RCC 7860 (cell line): ENCODE data around the gene SPAG9.
"Not testable (repeated sequence)": the region's sequence is repeated elsewhere in the genome, so short reads cannot be mapped to it uniquely, and the experiment has no call there.

Experiments
- DNase-seq: peaks from one replicate; pipeline ENCODE4 v3.0.0-alpha.2; 2015; ENCODE audit warnings: low spot score
- FAIRE-seq: peaks from 2 replicates; lab custom pipeline; 2012; peaks lifted over from hg19 to GRCh38; lab: Jason Lieb, UNC

The SPAG9 gene

DNA sequence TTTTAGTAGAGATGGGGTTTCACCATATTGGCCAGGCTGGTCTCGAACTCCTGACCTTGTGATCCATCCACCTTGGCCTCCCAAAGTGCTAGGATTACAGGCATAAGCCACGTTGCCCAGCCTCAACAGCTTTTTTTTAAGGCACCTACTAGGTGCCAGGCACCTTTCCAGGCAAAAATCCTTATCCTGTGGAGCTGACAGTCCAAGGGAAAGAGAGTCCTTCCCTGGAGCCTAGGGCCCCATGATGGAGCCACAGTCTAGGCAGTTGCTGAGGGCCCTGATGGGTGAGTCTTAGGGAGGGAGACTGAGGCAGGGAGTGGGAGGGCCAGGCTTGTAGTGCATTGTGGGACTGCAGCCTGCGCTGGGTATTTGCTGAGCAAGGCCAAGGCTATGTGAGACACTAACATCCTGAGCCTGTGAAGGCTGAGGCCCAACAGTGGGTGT is 174.9 kb downstream of the SPAG9 start:
- no peak for DNase-seq
- no peak for FAIRE-seq

DNA sequence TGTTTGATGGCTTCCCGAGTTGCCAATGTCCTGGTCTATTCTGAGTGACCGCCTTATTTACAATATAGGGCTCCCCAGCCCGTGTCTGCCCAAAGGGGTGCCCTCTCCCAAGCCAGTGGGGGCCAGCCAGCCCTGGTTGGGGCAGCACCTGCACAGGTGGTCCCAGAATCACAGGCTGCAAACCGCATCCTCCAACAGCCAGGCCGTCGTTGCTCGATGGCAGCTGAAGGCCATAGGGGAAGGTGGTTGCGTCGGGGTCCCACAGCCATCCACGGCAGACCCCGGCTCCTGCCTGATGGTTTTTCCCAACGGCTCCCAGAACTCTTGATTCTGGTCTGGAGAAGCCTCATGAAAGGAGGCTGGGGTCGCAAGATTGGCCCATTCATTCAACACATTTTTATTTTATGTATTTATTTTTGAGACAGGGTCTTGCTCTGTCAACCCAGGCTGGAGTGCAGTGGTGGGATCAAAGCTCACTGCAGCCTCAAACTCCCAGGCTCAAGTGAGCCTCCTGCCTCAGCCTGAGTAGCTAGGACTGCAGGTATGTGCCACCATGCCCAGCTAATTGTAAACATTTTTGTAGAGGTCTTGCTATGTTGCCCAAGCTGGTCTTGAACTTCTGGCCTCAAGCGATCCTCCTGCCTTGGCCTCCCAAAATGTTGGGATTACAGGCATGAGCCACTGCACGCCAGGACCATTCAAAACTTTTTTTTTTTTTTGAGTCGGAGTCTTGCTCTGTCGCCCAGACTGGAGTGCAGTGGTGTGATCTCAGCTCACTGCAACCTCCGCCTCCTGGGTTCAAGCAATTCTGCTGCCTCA is 175.6 kb downstream of the SPAG9 start:
- DNase-seq (no peak), FAIRE-seq (no peak)

DNA sequence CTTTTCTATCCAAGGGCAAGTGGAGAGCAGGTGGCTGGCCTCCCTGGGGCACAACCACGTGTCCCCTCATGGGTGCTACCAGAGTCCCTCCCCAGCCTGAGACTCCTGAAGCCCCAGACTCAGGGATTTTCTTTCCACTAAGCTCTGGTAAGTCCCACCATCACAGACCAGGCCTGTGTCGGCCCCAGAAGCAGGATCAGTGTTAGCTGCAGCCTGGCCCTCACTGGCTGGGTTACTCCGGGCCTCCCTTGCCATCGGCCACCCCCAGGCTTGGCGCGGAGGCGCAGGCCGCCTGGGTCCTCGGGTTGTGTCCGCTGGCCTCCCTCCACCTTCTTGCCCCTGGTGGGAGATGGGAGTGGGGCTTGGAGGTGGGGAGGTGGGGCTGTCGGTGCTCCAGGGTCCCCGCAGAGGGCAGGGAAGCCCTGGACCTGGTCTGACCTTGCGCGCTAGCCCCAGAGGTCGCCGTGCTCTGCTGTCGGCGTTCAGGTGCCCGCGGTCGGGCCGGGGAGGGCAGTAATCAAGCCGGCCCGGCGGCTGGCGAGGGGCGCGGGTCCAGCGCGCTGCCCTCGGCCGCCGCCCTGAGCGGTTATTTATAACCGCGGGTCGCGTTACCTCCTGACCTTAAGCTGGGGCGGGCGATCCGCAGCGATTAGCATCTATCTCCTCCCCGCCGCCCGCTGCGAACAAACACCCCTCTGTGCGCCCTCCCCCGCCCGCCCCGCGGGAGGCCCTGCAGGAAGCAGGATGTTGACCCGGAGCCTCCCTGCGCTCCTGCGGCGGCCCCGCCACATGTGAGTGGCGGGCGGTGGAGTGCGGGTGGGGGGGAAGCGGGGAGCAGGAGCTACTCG is 176.4 kb downstream of the SPAG9 start:
- FAIRE-seq (no peak), DNase-seq (peak; percentile 18)

DNA sequence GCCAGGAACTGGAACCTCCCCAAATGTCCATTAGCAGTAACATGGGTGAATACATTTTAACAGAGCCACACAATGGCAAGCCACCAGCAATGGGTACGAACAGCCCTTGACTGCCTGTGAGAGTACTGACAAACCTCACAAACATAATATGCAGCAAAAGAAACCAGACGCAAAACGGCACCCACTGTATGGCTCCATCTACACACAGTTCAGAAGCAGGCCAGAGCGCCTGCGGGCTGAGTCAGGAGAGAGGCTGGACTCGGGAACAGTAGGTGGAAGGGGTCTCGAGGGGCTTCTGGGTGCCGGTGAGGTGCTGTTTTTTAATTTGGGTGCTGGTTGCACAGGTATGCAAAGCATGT is 177.1 kb downstream of the SPAG9 start:
- FAIRE-seq = no peak

DNA sequence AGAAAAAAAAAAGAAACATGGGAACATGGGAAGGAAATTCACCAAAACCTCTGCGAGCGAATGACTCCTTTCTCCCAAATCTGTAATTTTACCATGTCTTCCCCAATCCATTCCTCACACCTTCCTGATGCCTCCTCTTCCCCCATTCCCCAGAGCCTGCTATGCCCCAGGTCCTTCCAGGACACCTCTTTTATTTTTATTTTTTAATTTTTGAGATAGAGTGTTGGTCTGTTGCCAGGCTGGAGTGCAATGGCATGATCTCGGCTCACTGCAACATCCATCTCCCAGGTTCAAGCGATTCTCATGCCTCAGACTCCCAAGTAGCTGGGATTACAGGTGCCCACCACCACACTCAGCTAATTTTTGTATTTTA is 179.0 kb downstream of the SPAG9 start:
- not testable (repeated sequence) for FAIRE-seq, DNase-seq

More for the DNA sequence above, 177.1 kb downstream of the SPAG9 start:
- no peak for DNase-seq

DNA sequence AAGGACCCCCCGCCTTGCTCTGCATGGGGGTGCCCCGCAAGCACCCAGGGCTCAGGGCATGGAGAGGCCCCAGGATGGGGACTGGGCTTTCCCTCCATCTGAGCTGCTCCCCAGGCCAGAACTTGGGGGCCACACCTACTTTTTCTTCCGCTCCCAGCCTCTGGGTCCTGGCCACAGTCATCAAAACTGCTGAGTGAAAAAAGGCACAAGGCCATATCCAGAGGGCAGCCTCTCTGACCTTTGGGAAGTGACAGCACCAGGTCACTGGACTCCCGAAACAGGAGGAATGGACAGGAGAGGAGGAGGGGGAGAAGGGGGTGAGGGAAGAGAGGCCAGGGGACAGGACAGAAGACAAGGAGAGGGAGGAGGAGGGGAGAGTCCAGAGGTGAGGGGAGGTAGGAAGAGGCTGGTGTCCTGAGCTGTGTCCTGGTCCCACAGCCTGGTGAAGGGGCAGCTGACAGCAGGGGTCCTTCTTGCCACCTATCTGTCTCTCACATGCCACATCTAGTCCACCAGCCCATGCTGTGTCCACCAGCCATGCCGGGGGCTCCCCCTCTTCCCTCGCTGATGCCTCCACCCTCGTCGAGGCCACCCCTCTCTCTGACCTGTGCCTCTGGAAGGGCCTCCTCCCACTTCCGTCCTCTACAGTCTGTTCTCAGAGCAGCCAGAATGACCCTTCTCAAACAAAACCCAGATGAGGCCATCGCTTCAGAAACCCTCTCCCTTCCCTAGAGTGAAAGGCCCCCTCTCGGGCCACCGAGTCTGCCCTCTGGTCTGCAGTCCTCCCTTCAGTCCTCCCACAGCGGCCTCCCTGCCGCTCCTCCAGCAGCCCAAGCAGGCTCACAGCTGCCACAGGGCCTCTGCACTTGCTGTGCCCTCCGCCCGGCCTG is 180.6 kb downstream of the SPAG9 start:
- no peak for DNase-seq
- FAIRE-seq = no peak

DNA sequence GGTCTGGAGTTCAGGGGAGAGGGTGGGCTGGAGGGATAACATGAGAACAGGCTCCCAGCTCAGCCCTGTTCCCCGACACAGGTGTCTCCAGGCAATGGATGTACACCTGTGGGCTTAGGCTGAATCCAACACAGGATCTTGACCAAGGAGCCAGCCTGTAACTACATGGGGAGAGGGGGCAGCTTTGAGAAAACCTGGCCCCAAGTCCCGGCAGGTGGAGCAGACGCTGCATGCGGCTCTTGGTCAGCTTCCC is 181.2 kb downstream of the SPAG9 start:
- no peak for DNase-seq
- FAIRE-seq = no peak

DNA sequence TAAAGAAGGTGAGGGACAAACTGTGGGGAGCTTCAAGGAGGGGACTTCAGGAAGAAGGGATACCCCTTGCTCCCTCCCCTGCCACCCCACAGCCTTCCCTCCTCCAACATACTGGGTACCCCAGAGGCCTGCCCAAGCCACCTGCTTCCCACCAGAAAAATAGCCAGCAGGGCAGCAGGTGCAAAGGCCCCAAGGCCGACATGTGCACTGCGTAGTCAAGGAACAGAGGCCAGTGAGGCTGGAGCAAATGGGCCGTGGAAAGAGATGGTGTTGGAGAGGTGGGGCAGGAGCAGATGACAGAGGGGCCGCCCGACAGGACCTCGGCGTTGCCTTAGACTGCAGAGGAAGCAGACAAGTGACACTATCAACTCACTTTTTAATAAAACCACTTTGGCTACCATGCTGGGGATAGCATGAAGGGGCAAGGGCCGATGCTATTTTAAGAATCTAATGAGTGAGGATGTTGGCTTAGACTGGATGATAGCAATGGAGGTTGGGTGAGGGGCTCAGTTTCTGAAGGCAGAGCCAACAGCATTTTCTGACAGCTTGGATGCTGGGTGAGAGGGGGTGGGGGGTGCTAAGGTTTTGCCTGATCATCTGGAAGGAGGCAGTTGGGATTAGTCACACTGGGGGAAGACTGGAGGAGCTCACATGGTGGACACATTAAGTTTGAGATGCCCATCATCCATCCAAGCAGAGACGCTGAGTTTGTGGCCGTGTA is 181.7 kb downstream of the SPAG9 start:
- FAIRE-seq = no peak

DNA sequence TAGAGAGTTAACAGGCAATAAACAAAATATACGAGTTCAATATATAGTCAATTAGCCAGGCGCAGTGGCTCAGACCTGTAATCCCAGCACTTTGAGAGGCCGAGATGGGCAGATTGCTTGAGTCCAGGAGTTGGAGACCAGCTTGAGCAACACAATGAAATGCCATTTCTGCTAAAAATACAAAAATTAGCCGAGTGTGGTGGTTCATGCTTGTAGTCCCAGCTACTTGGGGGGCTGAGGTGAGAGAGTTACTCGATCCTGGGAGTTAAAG is 184.7 kb downstream of the SPAG9 start:
- no peak for DNase-seq
- no peak for FAIRE-seq

More for the DNA sequence above, 181.7 kb downstream of the SPAG9 start:
- DNase-seq = no peak

DNA sequence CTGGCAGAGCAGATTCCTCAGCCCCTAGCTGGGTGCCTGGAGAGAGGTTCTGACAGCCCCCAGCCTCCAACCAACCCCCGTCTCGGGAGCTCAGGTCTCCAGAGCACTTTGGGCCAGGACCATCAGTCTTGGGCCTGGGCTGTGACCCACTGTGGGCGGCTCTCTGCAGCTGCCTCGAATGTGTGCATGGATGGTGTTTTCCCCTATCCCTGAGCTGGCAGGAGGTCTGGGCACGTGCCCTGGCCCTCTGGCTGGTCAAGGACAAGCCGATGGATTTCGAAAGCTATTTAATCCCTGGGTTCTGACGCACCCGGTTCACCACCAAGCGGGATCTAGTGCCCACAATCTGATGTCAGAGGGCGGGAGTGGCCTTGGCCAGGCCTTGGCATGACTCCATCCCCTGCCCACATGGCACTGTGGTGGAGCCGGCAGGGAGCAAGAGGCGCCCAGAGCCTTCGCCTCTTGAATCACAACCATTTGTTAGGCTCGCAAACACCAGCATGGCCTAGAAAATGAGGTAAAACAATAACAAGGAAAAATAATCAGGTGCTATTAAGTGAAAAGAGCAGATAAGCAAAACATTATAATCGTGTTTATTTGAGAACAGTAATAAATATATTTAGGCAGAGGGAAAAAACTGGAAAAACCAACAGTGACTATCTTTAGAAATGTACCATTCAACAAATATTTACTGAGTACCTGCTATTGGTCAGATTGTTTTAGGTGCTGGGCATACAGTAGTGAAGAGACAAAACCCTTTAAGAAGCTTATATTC is 185.3 kb downstream of the SPAG9 start:
- DNase-seq (peak; percentile 88), FAIRE-seq (peak; percentile 77)

DNA sequence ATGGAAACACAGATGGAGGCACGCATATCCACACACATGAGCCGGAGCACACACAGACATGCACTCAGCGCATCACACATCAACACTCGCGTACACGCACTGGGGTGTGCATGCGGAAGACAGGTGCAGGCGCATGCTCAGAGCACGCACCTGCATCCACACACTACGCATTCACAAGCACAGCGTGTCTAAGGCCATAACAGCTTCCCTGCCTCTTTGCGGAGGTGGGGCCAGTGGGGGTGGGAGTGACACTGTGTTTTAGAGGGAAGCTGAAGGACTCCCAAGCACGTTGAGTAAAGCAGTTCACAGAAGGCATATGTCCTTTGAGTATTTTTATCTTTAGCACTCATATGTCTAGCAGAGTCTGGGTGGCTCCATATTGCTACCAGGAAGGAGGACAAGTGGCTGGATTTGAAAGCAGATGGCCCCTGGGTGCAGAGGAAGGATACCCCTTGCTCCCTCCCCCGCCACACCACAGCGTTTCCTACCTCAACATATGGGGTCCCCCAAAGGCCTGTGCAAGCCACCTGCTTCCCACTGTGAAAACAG is 185.9 kb downstream of the SPAG9 start:
- FAIRE-seq = no peak
- no peak for DNase-seq

DNA sequence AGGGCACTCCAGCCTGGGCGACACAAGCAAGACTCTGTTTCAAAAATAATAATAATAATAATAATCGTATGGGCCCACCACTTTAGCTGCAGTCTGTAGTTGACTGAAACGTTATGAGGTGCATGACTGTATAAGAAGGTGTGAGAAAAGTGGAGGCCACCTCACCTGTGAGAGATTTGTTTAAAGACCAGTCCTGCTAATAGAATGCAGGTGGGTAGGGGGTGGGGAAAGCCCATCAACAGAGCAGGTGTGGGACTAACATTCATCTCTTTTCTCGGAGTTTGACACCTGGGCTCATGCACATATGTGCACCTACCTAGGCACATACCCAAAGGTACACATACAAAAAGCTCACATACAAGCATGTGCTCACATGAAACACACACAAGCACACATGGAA is 186.5 kb downstream of the SPAG9 start:
- DNase-seq (no peak), FAIRE-seq (no peak)

DNA sequence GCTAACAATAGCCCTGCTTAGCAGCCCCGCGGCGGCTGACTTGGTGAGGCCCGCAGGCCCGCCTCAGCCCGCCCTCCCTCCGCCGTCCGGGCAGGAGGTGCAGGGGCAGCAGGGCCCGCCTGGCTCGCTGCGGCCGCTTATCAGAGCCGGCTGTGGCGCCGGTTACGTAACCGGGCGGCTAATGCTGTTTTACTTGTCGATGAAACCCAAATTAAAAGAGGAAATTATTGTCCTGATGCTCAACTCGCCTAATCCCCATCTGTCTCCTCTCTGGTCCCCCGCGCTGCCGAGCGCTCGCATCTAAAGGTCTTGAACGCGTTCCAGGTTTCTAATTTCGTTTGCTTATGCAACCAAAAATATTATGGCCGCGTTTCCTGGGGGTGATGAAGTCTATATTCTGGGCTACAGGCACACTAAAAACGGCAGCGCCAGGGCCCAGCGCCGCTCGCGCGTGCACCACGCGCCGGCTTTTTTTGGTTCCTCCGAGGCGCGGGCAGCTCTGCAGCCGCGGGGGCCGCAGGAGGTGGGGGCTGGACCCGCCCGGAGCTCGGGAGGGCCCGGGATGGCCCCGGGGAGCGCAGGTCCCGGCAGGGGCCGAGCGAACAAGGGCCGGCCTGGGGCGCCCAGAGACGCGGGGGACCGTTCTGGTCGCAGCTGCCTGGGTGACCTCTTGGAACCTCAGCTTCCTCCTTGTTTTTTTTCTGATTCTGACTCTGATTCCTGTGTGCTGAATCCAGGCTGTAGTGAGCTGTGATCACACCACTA is 189.3 kb downstream of the SPAG9 start:
- FAIRE-seq (no peak), DNase-seq (no peak)

DNA sequence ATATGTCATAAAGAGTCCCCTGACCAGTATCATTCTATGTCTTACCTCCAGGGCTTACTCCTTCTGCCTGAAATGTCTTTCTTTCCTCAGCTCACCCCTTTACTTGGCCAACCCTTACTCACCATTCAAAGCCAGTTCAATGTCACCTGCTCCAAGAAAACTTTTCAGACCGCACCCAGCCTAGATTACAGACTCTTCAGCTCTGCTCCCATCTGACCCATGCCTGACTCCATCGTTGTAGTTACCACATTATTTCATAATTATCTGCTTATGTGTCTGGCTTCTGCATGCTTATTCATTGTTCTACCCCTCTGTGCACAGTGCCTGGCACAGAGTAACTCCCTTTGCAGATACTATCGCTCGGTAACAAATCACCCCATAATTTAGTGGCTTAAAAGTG is 192.0 kb downstream of the SPAG9 start:
- no peak for FAIRE-seq
- DNase-seq = no peak

DNA sequence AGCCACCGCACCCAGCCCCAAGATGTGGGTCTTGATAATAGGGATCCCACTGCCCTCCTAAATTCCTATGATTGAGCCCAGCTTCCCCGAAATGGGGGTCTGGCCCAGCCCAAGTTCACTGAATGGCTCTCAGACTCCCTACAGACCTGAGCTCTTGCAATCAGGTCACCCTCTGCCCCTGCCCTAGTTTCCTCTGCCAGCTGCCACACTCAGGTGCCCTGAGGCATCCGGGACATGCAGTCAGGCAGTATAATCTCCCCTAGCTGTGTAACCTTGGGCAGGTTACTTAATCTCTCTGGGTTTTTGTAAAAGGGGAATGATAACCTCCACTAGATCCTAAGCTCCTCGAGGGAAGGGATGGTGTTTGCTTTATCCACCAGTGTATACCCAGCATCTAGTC is 193.4 kb downstream of the SPAG9 start:
- FAIRE-seq (no peak), DNase-seq (no peak)

DNA sequence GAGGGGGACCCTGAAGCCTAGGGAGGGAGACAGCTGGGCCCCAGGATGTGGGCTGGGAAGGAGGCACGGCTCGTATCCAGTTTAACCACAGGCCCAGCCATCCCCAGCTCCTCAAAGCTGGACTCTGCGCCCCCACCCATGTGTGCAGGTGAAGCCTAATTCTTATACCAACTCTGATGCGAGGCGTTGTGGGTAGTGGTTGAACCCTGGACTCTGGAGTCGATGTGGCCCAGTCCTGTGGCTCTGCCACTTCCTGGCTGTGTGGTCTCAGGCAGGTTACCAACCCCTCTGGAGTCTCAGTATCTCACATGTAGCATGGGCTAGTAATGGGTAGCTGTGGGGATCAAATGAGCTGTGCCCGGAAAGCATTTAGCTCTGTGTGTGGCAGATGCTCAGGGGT is 194.1 kb downstream of the SPAG9 start:
- FAIRE-seq = no peak

DNA sequence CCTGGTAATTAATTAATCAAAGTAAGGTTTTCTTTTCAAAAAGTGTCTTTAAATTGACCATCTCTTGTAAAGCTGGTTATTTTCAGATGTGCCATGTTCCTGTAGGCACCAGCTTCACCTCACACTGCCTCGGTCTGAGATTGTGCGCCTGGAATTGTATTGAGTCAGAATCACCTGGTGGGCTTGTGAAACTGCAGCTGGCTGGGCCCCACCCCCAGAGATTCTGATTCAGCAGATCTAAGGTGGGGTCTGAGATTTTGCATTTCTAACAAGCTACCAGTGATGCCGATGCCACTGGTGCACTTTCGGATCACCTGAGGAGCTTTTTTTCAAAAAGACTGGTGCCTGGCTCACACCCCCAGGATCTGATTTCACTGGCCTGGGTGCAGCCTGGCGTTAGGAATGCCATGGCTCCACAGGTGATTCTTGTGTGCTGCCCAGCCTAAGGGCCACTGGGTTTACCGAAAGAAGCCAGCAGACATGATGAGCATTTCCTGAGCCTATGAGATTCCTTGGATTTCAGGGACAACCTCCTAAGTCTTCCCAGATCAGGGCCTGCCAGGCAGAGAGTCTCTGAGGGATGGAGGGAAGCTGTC is 195.3 kb downstream of the SPAG9 start:
- no peak for FAIRE-seq
- no peak for DNase-seq

More for the DNA sequence above, 194.1 kb downstream of the SPAG9 start:
- no peak for DNase-seq

DNA sequence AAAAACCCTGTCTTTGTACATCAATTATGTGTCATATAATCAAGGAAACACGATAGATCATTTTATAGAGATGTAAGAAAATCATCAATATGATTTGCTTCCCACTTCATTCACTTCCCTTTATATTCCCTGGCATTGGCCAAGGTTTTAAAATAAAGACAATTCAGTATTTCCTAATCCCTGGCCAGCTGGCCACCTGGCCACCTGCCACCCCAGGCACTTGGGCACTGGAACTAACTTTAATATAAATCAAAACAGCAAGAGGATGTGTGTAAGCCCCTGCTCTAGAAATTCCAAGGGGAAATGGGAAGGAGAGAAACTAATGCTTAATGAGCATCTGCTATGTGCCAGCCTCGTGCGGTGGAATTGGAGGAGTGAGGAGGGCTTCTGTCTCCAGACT is 195.9 kb downstream of the SPAG9 start:
- no peak for DNase-seq
- no peak for FAIRE-seq

DNA sequence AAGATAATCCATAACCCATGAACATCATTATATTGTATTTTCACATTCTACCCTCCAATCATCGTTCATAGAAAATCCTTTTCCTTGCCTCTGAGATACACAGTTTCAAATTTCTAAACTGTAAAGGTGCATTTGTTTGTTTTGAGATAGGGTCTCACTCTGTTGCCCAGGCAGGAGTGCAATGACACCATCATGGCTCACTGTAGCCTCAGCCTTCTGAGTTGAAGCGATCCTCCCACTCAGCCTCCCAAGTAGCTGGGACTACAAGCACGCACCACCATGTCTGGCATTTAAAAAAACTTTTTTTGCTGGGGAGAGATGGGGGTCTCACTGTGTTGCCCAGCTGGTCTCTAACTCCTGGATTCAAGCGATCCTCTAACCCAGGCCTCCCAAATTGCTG is 196.4 kb downstream of the SPAG9 start:
- FAIRE-seq = no peak

More for the DNA sequence above, 196.4 kb downstream of the SPAG9 start:
- no peak for DNase-seq
